HepG2 (cell line): ENCODE results near the gene FRMD4B. TPM values are rescaled to one million over a fixed set of nuclear protein-coding genes. Genes with fewer than 3 reads are reported as not detected.

Source experiments
- CBX1 ChIP-seq: IDR thresholded peaks from one replicate; pipeline ENCODE4 v1.6.1; 2016; ENCODE audit warnings: antibody characterized with exemption, low read depth
- GMEB2 ChIP-seq: IDR thresholded peaks from 2 replicates; pipeline ENCODE4 v1.6.1; 2016; ENCODE audit warnings: missing biosample characterization, missing genetic modification reagents, low read depth
- HDAC1 ChIP-seq: sonication (generic); formaldehyde crosslinking; IDR thresholded peaks from 2 replicates; pipeline ENCODE4 v1.5.1; 2020; ENCODE audit warnings: mild to moderate bottlenecking, missing genetic modification reagents
- KDM5B ChIP-seq: sonication (generic); formaldehyde crosslinking; IDR thresholded peaks from 2 replicates; pipeline ENCODE4 v1.4.0; 2020; ENCODE audit warnings: missing genetic modification reagents, mild to moderate bottlenecking, borderline replicate concordance
- NFKB2 ChIP-seq: sonication (generic); formaldehyde crosslinking; IDR thresholded peaks from 2 replicates; pipeline ENCODE4 v1.4.0; 2020; ENCODE audit warnings: missing genetic modification reagents, borderline replicate concordance
- SCMH1 ChIP-seq: sonication (generic); formaldehyde crosslinking; IDR thresholded peaks from 2 replicates; pipeline ENCODE4 v1.9.0; 2021; ENCODE audit warnings: missing genetic modification reagents, mild to moderate bottlenecking, borderline replicate concordance
- SRSF4 ChIP-seq: fragments of 200-400 bp; formaldehyde crosslinking; IDR thresholded peaks from one replicate; pipeline ENCODE4 v1.6.1; 2018; ENCODE audit warnings: mild to moderate bottlenecking, low read depth, low read length, moderate library complexity; ENCODE audit not compliant: poor library complexity, severe bottlenecking
- TBX3 ChIP-seq: fragments of 450-650 bp; IDR thresholded peaks from 2 replicates; pipeline ENCODE4 v1.6.1; 2017; ENCODE audit warnings: antibody characterized with exemption, mild to moderate bottlenecking, inconsistent platforms, borderline replicate concordance
- TEF ChIP-seq: sonication (generic); formaldehyde crosslinking; IDR thresholded peaks from 2 replicates; pipeline ENCODE4 v1.5.0; 2020; ENCODE audit warnings: missing genetic modification reagents
- ZNF136 ChIP-seq: sonication (generic); formaldehyde crosslinking; IDR thresholded peaks from 2 replicates; pipeline ENCODE4 v1.8.1; 2022; ENCODE audit warnings: low read depth, mild to moderate bottlenecking, moderate library complexity, missing genetic modification reagents
- ZNF362 ChIP-seq: sonication (generic); formaldehyde crosslinking; IDR thresholded peaks from 2 replicates; pipeline ENCODE4 v1.4.0; 2020; ENCODE audit warnings: missing genetic modification reagents, mild to moderate bottlenecking, borderline replicate concordance
- ZNF646 ChIP-seq: sonication (generic); formaldehyde crosslinking; IDR thresholded peaks from 2 replicates; pipeline ENCODE4 v1.9.0; 2021; ENCODE audit warnings: mild to moderate bottlenecking, missing genetic modification reagents
- ZNF704 ChIP-seq: sonication (generic); formaldehyde crosslinking; IDR thresholded peaks from 2 replicates; pipeline ENCODE4 v1.8.1; 2023; ENCODE audit warnings: mild to moderate bottlenecking, inconsistent platforms, moderate library complexity, missing genetic modification reagents, borderline replicate concordance
- ZNF740 ChIP-seq: sonication (generic); formaldehyde crosslinking; IDR thresholded peaks from 2 replicates; pipeline ENCODE4 v1.4.0; 2020; ENCODE audit warnings: missing genetic modification reagents
- ZSCAN25 ChIP-seq: sonication (generic); formaldehyde crosslinking; IDR thresholded peaks from 2 replicates; pipeline ENCODE4 v1.8.0; 2022; ENCODE audit warnings: mild to moderate bottlenecking, missing genetic modification reagents
- ZZZ3 ChIP-seq: sonication (generic); formaldehyde crosslinking; IDR thresholded peaks from 2 replicates; pipeline ENCODE4 v1.4.0; 2020; ENCODE audit warnings: missing genetic modification reagents, mild to moderate bottlenecking, borderline replicate concordance
- polyA plus RNA-seq, 8 experiments: library from polyadenylated mRNA; depleted of rRNA in 3 of 8; stranded (reverse) in 7 of 8; unstranded in 1 of 8; fragments of >200 nt; fragmentation: Illumina TruSeq in 4 of 8; extraction: Trizol in 4 of 8; gene quantifications; 2 replicates each; pipeline versions ENCODE4 v1.2.1 to v1.2.3, GENCODE V29; 2011 to 2016; ENCODE audit warnings: low read depth in 4 of 8, missing spikeins in 1 of 8, mixed read lengths in 1 of 8; ENCODE audit not compliant: insufficient read depth in 1 of 8
- total RNA-seq, 5 experiments: library from RNA; depleted of rRNA; stranded (reverse); fragments of >200 nt; fragmentation: Illumina TruSeq; extraction: Trizol; gene quantifications; 2 replicates each; pipeline ENCODE4 v1.2.3, GENCODE V29; 2016; ENCODE audit warnings: low read depth in 1 of 5

FRMD4B gene
- total and polyA plus RNA-seq, 2 of the 13 experiments (the other 11 are each of a cell fraction or from before 2014, with no cell fraction given), result 3.0 to 3.3 TPM

- TF ChIP-seq TBX3 (no peak), NFKB2 (no peak), SRSF4 (no peak), HDAC1 (no peak), ZNF362 (no peak), ZNF740 (no peak), KDM5B (CRISPR knock-in tag) (no peak), GMEB2 (no peak), ZZZ3 (CRISPR knock-in tag) (no peak), CBX1 (no peak), ZNF136 (no peak), ZSCAN25 (no peak), ZNF646 (CRISPR knock-in tag) (no peak), SCMH1 (CRISPR knock-in tag) (no peak), TEF (no peak), ZNF704 (CRISPR knock-in tag) (no peak)
Measured at GRCh38 chr3:69306239-69307185, 79.4 kb downstream of the FRMD4B start (continued).
